LoVo (cell line): ENCODE data around the gene GSK3A.

Experiments
- DNase-seq: peaks from one replicate; pipeline ENCODE4 v3.0.0-alpha.2; 2016; ENCODE audit warnings: low spot score

The GSK3A gene

DNA sequence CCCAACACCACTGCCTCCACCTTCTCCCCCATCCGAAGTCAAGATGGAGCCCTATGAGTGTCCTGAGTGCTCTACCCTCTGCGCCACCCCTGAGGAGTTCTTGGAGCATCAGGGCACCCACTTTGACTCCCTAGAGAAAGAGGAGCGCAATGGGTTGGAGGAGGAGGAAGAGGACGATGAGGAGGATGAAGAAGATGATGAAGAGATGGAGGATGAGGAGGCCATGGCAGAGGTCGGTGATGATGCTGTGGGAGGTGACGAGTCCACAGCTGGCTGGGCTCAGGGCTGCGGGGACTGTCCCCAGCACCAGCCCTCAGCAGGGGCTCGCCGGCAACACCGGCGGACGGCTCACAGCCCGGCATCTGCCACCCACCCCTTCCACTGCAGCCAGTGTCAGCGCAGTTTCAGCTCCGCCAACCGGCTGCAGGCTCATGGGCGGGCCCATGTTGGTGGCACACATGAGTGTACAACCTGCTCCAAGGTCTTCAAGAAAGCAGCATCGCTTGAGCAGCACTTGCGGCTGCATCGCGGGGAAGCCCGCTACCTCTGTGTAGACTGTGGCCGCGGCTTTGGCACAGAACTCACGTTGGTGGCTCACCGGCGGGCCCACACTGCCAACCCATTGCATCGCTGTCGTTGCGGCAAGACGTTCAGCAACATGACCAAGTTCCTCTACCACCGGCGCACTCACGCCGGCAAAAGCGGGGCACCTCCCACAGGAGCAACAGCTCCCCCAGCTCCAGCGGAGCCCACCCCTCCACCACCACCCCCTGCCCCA lies 17.3 kb downstream of the GSK3A start:
- DNase-seq, result no peak

GRCh38 chr19:42220751-42221097 lies 21.7 kb downstream of the GSK3A start:
- no peak for DNase-seq

DNA sequence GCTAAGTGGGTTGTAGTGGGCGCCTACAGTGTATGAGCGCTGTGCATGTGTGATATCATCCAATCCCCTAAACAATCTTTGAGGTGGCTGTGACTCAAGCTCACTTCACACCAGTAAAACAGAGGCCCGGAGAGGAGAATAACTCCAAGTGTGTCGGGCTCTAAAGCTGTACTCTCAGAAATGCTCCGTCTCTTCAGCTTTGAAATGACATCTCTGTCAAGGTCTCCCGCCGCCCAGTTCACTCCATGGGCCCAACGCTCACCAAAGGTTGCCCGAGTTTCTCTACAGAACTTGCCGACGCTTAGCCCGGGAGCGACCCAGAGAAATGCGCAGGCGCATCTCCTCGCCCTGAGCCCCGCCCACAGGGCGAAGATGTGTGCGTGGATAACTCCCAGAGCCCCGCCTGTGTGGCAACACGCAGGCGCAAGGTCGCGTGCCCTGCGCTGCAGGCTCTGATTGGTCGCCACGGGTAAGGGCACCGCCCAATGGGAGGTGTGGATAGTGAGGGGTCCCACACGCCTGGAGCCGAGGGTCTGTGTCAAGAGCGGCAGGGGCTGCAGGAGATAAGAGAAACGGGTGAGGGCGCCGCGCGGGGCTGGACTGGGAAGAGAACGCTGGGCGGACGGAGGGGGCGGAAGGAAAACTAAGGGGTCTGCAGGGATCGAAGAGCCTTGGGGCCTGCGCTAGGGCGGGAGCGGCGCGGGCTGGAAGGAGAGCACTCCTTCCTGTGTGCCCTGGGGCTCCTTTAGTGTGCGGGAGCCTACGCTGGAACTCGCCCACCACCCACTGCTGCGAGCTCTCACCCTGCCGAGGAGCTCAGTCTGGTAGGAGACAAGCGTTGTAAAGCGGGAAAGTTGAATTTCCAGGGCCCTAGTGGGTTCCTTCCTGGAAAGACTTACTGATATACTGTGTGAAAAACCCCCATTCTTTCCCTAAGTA lies 22.3 kb downstream of the GSK3A start, which contains the start of gene ZNF526:
Gene ZNF526 (plus strand): TSS at position 501 of the 939 bp plus-strand sequence. CDS start 4,092 bp downstream, outside the sequence.
- DNase-seq, result peak; percentile 98

DNA sequence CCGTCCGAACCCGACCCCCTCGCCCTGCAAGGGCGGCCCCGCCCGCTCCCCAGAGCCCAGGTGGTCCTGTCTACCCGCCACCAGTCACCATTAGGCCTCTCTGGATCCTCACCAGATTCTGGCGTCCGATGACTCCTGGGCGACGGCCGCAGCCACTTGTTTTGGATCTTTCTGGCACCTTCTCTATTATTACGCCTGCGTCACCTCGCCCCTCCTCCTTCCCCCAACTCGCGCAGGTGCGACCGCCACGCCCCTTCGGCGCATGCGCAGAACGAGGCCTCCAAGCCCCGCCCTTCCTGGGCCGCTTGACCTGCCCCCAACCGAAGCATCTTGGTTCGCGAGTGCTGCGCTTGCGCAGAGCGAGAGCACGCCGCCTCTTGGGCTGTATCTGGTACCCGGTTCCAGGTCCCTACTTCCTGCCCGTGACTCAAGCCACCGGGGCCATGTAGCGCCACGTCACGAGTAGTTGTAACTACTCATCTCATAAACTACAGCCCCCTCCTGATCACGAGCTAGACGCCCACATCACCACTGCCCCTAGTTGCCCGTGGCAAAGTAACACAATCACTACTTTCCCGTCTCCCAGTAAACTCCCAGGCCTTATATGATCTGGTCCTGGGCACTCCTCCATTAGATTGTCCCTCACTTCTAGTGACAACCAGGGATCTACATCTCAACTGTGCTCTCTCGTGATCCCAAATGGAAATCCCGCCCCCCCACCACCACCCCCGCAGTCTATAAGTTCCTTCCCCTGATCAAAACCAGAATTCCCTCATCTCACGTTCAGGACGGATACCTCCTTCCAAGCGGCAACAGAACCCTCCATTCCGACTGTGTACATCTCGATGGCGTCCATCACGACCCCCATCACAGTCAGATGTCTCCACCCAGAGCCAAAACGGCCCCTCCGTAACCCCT lies 24.6 kb downstream of the GSK3A start, which contains the start of gene DEDD2:
Gene DEDD2 (minus strand): TSS at position 158 of the 918 bp plus-strand sequence. CDS start 670 bp downstream, outside the sequence.
- peak; percentile 96 for DNase-seq

DNA sequence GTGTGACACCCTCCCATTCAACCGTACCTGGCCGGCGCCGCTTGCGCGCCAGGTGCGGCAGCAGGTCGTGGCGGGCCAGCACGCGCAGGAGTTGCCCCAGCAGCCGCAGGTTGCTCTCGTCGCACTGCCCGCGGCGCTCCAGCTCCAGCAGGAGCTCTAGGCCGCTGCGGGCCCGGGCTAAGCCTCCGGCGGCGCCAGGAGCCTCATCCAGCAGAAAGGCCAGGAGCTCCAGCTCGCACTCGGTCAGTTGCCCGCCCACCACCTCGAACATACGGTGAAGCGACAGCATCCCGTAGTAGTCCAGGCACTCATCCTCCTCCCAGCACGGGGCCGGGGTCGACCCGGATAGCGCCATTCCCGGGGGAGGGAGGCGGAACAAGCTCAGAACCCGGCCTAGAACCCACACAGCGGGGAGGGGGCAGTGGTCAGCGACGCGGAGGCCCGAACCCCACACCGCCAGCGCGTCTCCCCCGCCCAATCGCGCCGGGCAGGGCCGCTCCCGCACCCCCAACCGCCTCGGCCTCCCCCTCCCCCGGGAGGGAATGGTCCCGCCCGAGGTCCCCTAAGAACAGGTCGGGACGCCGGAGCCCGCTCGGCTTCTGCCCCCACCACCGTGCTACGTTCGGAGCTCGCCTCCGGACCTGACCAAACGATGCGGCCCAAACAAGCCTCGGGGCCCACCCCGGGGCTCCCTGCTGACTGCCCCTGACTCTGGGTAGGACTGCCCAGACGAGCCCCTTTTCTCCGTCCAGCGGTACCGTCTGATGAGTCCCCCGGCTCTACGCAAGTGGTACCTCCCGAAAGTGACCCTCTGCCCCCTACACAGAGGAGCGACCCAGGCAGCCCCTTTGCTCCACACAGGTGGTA lies 25.5 kb downstream of the GSK3A start:
- no peak for DNase-seq

GRCh38 chr19:42214810-42215485 lies 27.5 kb downstream of the GSK3A start:
- DNase-seq, result no peak

DNA sequence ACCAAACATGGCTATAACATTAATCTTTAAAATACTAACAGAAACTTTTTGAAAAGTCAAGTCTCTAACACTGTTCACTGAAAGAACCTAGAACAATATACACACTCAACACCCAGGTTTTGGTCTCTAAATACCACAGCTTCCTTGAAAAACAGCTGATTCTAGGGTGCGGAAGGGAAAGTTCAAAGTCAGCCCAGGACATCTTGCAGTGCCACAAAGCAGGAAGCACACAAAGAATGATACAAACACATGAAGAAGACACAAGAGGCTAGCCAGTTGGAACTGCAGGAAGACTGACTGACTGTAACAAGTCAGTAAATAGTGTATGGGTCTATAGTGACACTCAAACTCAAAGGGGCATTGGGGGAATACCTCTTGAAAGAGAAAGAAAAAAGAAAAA lies 29.5 kb downstream of the GSK3A start:
- DNase-seq, result no peak

- DNase-seq, result no peak
Observed at GRCh38 chr19:42208612-42209011, 33.8 kb downstream of the GSK3A start.

GRCh38 chr19:42207767-42208271 lies 34.6 kb downstream of the GSK3A start:
- DNase-seq, result no peak

DNA sequence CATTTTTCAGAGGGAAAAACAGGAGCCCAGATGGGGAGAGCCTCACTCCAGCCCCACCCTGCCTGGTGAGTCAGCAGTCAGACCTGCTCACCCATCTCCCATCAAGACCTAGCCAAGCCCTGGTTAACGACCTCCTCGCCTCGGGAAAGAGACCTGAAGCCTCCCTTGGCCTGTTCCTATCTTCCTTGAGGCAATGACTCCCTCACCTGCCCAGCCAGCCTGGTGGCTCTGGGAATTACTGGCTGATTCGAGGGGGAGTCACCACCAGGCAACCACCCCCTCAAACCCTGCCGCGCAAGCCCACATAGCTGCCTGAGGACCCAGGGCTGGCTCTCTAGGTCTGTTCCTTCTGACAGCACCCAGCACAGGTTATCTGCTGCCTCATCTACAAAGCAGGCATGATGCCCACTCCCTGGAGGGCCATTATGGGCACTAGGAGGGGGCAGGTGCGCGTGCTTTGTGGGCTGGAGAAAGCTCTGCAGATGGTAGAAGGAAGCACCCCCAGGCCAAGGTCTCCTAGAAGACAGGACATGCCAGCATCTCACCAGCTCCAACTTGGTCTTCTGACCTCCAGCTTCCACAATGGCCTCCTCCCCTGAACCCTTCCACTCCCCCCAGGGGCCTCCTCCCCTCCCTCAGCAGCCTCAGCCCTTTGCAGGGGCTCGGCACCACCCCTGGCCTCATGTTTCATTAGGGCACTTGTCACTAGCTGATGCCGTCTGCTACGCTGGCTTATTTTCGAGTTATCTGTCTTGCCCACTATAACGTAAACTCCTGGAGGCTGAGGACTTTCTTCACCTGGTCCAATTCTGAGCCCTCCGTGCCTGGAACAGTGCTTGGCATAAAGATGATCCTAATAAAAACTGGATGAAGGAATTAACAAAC lies 35.3 kb downstream of the GSK3A start:
- DNase-seq, result no peak

- no peak for DNase-seq
Observed at GRCh38 chr19:42204664-42205063, 37.7 kb downstream of the GSK3A start.

DNA sequence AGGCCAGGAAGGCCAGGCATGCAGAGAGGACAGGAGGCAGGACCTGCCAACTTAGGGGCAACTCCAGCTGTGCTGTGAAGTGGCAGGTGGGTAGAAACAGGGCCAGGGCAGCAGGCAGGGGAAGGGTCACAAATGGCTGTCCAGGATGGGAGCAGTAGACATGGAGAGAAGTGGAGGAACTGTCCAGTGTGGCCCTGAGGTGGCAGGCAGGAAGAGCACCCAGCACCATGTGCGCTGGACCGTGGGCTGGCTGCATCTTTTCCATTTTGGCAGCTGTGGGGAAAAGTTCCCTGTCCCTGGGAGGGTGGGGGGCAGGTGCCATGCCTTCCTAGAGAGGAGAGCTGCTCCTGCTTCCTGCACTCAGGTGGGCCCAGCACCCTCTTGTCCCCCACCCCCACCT lies 38.7 kb downstream of the GSK3A start:
- no peak for DNase-seq

- DNase-seq, result no peak
Observed at GRCh38 chr19:42202290-42202880, 40.0 kb downstream of the GSK3A start.

GRCh38 chr19:42201489-42202289 lies 40.7 kb downstream of the GSK3A start:
- no peak for DNase-seq

DNA sequence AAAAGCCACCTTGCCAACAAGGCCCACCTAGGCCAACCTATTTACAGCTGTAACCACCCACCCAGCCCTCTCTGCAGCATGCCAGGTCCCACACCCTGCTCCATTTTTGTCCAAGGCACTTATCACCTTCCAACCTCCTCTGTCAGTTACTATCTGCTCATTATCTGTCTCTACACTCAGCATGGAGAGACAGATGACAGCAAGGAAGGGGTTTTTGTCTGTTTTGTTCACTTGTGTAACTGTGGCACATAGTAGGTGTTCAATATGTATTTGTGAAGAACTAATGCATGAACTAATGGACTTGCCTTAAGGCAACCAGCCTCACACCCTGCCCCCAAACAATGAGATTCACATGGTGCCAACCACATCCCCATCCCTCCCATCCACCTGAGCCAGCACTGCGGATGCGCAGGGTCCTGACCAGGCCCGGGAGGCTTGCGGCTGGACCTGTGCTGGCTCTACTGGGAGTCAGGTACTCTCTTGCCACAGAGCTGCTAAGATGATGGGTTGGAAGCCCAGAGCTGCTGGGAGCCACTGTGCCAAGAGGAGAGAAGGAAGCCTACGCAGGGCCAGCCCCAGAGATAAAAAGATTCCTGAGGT lies 42.2 kb downstream of the GSK3A start:
- DNase-seq, result no peak

GRCh38 chr19:42199440-42200115 lies 42.8 kb downstream of the GSK3A start:
- DNase-seq, result no peak
